ENCODE measurements around the gene LGR5. TPM values are rescaled to one million over a fixed set of nuclear protein-coding genes. Genes with fewer than 3 reads are reported as not detected.
"Not testable (repeated sequence)": the region's sequence is repeated elsewhere in the genome, so short reads cannot be mapped to it uniquely, and the experiment has no call there.

Gene LGR5
- total and polyA plus RNA-seq, 2 donors (not counting 3 experiments of a cell fraction or from before 2014, with no cell fraction given): not detected

DNA sequence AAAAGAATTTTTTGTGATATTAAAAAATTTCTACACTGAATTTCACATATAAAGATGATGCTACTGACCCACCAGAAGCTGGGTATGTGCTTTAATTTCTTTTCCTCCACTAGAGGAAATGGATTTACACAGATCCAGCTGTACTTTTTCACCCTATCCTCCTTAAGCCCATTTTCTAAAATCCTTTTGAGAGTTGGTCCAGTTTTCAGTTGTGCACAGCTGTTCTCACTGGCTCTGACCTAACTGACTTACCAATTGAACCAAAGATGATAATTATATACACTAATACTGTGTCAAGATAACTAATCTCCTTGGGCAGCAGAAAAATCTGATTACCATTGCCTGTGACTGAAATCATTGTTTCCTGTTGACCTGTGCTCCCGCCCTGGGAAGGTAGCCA is 115.6 kb downstream of the LGR5 start:
- FAIRE-seq (no peak), DNase-seq (ENCODE audit: low read depth, low spot score) (no peak)
- Histone ChIP-seq H2AFZ (ENCODE audit: low read depth, low read length) (no peak overlapping the region), H3K4me3 (replicated peaks in 1 of 3; ENCODE audit: insufficient read depth in 1 of 3, low read depth in 1 of 3, low read length in 3 of 3) (no peak overlapping the region), H4K20me1 (replicated peaks; ENCODE audit: control insufficient read depth, extremely low read depth, insufficient read depth, low read length) (no peaks in the 10 kb centered on the region), H3K9me3 (replicated peaks; ENCODE audit: control insufficient read depth, insufficient read depth, low read length) (no peaks in the 10 kb centered on the region), H3K9me1 (replicated peaks; ENCODE audit: control insufficient read depth, extremely low read depth, insufficient read depth, low read length) (no peaks in the 10 kb centered on the region), H3K79me2 (ENCODE audit: control insufficient read depth, insufficient read depth, low read length) (no peaks in the 10 kb centered on the region), H3K9ac (replicated peaks; ENCODE audit: extremely low read depth, insufficient read depth, low read length) (no peak overlapping the region), H3K4me2 (ENCODE audit: insufficient read depth, low read length) (no peak overlapping the region), H3K4me1 (ENCODE audit: control insufficient read depth, extremely low read depth, insufficient read depth, low read length) (no peaks in the 10 kb centered on the region), H3K36me3 (ENCODE audit: control insufficient read depth in 2 of 2, extremely low read depth in 1 of 2, insufficient read depth in 2 of 2, low read length in 2 of 2) (no peaks in the 10 kb centered on the region), H3K27me3 (ENCODE audit: control insufficient read depth in 2 of 2, insufficient read depth in 2 of 2, low read length in 2 of 2) (peaks cover 0 to 2% of the 10 kb centered on the region in 2 experiments), H3K27ac (ENCODE audit: insufficient read depth, low read depth, low read length) (no peak overlapping the region)
- intact Hi-C loops (cut with micrococcal nuclease): no loop called here
- CTCF ChIA-PET: no interaction called here
- BruUV-seq (replicated peaks): no TSS peak
- dilution Hi-C loops (cut with MboI; ENCODE audit: extremely low pct_ligation_motif_present, low sequenced_read_pairs): no loop called here
- POLR2A ChIA-PET: no interaction called here
- TF ChIP-seq CTCF (IDR thresholded peaks at IDR 0.05; ENCODE audit: extremely low read depth in 1 of 2, insufficient read depth in 1 of 2, low read depth in 1 of 2, low read length in 2 of 2) (no peak), POLR2AphosphoS5 (IDR thresholded peaks at IDR 0.05; ENCODE audit: insufficient read depth, low read depth, low read length) (no peak), MAX (IDR thresholded peaks at IDR 0.05; ENCODE audit: insufficient read depth, insufficient read length) (no peak), JUN (IDR thresholded peaks at IDR 0.05; ENCODE audit: borderline replicate concordance, insufficient read depth, insufficient read length, low read depth) (no peak), EZH2 (IDR thresholded peaks at IDR 0.05; ENCODE audit: borderline replicate concordance, low read depth, low read length, severe bottlenecking) (no peak), MYC (IDR thresholded peaks at IDR 0.05; ENCODE audit: low read depth, low read length) (no peak), POLR2A (IDR thresholded peaks at IDR 0.05; ENCODE audit: low read depth, low read length) (no peak), FOS (IDR thresholded peaks at IDR 0.05; ENCODE audit: borderline replicate concordance, insufficient read depth, low read length) (no peak), GATA2 (IDR thresholded peaks at IDR 0.05; ENCODE audit: insufficient read depth, insufficient read length, low read depth, low read length) (no peak)

GRCh38 chr12:71555789-71556188 is 116.2 kb downstream of the LGR5 start:
- H3K27ac ChIP-seq (ENCODE audit: insufficient read depth, low read depth, low read length); H3K27me3 ChIP-seq (ENCODE audit: control insufficient read depth in 2 of 2, insufficient read depth in 2 of 2, low read length in 2 of 2); dilution Hi-C loops (cut with MboI; ENCODE audit: extremely low pct_ligation_motif_present, low sequenced_read_pairs); H3K4me3 ChIP-seq (replicated peaks in 1 of 3; ENCODE audit: insufficient read depth in 1 of 3, low read depth in 1 of 3, low read length in 3 of 3); H3K9me3 ChIP-seq (replicated peaks; ENCODE audit: control insufficient read depth, insufficient read depth, low read length); H3K36me3 ChIP-seq (ENCODE audit: control insufficient read depth in 2 of 2, extremely low read depth in 1 of 2, insufficient read depth in 2 of 2, low read length in 2 of 2); H3K4me1 ChIP-seq (ENCODE audit: control insufficient read depth, extremely low read depth, insufficient read depth, low read length); intact Hi-C loops (cut with micrococcal nuclease); H3K9ac ChIP-seq (replicated peaks; ENCODE audit: extremely low read depth, insufficient read depth, low read length); H2AFZ ChIP-seq (ENCODE audit: low read depth, low read length); BruUV-seq (replicated peaks); H3K4me2 ChIP-seq (ENCODE audit: insufficient read depth, low read length); POLR2A ChIA-PET; H3K9me1 ChIP-seq (replicated peaks; ENCODE audit: control insufficient read depth, extremely low read depth, insufficient read depth, low read length); CTCF ChIA-PET; H4K20me1 ChIP-seq (replicated peaks; ENCODE audit: control insufficient read depth, extremely low read depth, insufficient read depth, low read length); H3K79me2 ChIP-seq (ENCODE audit: control insufficient read depth, insufficient read depth, low read length); DNase-seq (ENCODE audit: low read depth, low spot score); FAIRE-seq: not testable (repeated sequence)

Data from endothelial cell of umbilical vein (primary cell).